HG03558 (cell line): ENCODE data around the gene C19orf47.
"Not testable (repeated sequence)": the region's sequence is repeated elsewhere in the genome, so short reads cannot be mapped to it uniquely, and the experiment has no call there.

Experiments
- ATAC-seq: cut with Tn5 transposase; IDR thresholded peaks from one replicate; pipeline ENCODE4 v1.9.1; 2021; ENCODE audit warnings: moderate number of reproducible peaks; ENCODE audit not compliant: unreplicated experiment; ENCODE audit errors: extremely low read depth

The C19orf47 gene

GRCh38 chr19:40377876-40378385 is 29.7 kb upstream of the C19orf47 start:
- no peak for ATAC-seq

GRCh38 chr19:40376286-40376862 is 28.2 kb upstream of the C19orf47 start:
- ATAC-seq = no peak

DNA sequence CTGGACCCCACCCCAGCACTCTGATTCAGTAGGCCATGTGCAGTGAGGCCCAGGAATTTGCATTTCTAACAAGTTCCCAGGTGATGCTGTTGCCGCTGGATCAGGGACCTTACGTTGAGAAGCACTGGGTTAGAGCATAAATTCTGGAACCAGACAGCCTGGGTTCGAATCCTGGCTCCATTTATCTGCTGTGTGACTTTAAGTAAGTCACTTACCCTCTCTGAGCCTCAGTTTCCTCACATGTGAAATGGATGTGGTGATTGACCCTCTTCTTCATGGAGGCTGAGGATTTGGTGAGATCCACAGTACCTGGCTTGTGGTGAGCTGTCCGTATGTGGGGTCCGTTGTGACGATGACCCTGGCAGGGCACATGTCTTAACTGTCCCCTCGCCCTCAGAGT is 25.9 kb upstream of the C19orf47 start:
- no peak for ATAC-seq

DNA sequence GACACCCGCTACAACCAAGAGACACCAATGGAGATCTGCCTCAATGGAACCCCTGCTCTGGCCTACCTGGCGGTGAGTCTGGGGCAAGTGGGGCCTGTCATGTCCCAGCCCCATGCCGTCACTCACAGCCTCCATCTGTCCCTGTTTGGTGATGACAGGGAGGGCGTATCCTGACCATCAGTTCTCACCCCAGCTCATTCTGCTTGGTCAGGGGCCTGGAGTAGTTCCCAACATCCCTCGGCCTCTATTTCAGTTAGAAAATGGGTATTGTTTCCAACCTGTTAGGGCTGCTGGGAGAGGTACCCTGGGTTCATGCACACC is 23.6 kb upstream of the C19orf47 start:
- no peak for ATAC-seq

DNA sequence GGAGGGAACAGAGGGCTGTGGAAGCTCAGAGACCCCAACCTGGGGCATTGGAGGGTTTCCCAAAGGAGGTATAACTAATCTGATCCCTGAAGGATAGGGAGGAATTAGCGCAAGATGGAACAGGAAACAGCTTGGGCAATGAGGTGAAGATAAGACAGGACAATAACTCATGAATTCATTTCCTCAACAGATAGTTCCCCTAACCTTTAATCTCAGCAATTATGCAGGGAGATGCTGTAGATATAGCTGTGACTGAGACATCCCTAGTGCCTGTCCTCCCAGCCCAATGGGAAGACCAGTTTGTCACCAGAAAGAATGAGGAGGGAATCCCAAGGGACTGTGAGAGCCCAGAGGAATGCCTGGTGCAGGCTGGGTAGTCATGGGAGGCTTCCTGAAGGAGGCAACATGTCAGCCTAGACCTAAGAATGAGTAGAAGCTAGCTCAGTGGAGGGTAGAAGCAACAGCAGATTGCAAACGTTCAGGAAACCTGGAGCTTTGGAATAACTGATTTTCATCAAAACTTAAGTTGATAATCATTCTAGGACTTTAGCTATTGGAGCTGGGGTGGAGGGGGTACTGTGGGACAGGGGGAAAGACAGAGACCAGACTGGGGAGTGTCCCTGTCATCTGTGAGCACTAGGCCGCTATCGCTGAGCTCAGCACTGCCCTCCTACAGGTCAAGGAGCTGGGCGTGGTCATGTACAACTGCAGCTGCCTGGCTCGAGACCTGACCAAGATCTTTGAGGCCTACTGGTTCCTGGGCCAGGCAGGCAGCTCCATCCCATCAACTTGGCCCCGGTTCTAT is 23.0 kb upstream of the C19orf47 start:
- ATAC-seq = no peak

DNA sequence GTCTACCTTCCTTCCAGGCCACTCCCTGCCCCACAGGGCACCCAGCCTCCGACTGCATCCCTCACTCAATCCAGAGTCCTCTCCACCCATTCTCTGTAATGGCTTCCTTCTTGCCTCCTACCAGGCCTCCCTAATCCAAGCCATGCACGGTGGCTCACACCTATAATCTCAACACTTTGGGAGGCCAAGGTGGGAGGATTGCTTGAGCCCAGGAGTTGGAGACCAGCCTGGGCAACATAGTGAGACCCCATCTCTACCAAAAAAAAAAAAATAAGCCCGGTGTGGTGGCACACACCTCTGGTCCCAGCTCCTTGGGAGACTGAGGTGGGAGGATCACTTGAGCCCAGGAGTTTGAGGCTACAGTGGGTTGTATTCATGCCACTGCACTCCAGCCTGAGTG is 22.1 kb upstream of the C19orf47 start:
- ATAC-seq = not testable (repeated sequence)

GRCh38 chr19:40369797-40370196 is 21.6 kb upstream of the C19orf47 start:
- ATAC-seq = no peak

DNA sequence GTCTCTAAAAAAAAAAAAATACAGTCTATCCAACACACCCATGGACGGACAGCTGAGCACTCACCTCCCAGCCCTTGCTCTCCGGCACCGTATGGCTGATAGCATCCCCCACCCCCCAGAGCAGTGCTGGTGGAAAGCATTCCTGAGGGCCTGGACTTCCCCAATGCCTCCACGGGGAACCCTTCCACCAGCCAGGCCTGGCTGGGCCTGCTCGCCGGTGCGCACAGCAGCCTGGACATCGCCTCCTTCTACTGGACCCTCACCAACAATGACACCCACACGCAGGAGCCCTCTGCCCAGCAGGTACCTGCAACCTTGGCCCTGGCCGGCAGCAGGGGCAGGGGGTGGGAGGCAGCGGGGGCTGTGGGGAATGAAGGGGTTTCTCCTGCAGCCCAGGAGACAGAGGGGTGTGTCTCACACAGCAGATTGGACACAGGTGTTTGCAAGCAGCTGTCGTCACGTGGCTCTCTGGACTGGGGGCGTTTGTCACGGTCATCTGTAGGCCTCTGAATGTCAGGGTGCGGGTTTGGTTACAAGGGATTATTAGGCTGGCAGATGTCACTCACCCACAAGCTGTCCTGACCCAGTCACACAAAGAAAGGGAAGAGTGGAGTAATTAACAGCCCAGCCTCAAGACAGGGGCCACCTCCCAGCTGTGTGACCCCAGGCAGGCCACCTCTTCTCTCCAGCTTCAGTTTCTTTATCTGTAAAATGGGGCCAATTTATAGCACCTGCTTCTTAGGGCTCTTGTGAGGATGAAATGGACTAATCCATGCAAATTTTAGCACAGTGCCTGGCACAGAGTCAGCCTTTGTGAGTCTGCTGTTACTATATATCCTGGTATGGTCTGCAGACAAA is 19.6 kb upstream of the C19orf47 start:
- no peak for ATAC-seq

DNA sequence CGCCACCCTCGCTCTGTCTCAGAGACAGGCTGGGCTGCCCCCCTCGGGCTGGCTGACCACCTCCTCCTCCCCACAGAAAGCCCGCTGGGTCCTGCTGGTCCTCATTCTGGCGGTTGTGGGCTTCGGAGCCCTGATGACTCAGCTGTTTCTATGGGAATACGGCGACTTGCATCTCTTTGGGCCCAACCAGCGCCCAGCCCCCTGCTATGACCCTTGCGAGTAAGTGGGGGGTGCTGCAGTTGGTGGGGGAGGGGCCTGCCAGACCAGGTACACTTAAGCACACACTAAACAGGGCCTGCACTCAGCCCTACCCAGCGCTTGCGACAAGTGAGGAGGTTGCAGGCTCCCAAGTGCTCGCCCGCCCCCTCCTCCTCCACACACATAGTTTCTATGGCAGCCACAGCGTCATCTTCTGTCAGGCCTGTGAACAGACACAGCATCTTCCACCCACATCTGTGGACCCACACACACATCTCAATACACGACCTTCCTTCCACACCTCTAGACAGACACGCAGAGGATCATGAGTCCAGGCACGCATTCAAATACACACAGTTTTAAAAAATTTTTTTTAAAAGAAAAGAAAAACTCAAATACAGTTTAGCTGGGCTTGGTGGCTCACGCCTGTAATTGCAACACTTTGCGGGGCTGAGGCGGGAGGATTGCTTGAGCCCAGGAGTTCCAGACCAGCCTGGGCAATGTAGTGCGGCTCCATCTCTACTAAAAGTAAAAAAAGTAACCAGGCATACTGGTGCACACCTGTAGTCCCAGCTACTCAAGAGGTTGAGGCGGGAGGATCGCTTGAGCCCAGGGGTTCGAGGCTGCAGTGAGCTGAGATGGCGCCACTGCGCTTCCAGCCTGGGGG is 18.7 kb upstream of the C19orf47 start:
- no peak for ATAC-seq

- no peak for ATAC-seq
These were observed 17.6 kb upstream of the C19orf47 start for GRCh38 chr19:40365613-40366401.

- ATAC-seq = no peak
These were observed 16.8 kb upstream of the C19orf47 start for GRCh38 chr19:40365010-40365409.

DNA sequence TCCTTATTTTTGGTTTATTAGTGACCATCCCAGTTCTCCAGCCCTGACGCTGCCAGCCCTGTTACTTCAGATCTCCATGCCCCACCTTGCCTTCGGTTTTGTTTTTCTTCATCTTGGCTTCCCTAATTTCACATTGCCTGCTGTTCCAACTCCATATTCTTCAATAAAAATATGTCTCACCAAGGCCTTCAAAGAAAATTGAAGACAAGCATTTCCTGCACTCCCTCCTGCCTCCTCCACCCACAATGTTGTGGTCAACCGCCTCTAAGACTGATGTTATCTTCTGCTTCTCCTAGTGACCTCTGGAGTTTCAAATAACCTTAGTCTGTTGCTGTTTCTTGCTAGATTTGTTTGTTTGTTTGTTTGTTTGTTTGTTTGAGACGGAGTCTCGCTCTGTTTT is 14.9 kb upstream of the C19orf47 start:
- no peak for ATAC-seq

DNA sequence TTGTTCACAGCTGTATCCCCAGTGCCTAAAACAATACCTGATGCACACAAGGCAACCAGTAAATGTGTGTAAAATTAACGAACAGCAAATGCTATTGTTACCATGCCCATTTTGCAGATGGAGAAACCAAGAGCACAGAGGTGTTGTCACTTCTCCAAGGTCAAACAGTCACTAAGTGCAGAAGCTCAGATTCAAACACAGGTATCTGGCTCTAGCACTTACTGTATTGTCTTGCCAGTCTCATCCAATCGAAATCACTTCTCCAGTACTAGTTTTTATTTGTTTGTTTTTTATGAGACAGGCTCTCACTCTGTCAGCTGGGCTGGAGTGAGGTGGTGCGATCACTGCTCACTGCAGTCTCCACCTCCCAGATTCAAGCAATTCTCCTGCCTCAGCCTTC is 14.0 kb upstream of the C19orf47 start:
- no peak for ATAC-seq

DNA sequence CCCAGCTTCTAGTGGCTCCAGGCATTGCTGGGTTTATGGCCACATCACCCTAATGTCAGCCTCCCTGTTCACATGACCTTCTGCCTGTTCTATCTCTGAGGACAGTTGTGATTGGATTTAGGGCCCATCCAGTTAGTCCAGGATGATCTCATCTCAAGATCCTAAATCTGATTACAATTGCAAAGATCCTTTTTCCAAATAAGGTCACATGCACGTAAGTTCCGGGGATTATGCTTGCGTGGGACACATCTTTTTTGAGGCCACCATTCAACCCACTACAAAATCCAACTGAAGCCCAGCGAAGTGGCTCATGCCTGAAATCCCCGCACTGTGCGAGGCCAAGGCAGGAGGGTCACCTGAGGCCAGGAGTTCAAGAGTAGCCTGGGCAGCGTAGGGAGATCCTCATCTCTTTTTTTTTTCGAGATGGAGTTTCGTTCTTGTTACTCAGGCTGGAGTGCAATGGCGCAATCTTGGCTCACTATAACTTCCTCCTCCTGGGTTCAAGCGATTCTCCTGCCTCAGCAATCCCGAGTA is 12.6 kb upstream of the C19orf47 start:
- no peak for ATAC-seq

DNA sequence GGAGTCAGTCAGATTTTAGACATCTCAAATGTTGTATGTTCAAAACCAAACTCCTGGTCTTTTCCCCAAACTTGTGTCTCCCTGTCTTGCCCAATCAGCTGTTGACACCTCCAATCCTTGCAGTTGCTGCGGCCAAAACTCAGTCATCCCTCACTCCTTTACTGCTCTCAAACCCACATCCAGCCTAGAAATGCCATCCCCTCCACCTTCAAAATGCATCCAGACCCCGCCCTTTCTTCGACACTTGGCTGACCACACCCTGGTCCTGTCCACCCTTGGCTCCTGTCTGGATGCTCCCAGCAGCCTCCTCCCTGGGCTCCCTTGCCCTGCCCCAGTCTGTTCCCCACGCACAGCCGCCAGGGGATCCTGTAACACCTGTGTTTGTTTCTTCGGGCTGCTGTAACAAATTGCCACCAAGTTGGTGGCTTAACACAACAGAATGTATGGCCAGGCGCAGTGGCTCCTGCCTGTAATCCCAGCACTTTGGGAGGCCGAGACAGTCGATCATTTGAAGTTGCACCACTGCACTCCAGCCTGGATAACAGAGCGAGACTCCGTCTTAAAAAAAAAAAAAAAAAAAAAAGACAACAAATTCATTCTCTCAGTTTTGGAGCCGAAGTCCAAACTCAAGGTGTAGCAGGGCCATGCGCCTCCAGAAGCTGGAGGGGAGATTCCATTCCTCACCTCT is 12.0 kb upstream of the C19orf47 start:
- ATAC-seq = no peak

- ATAC-seq = no peak
These were observed 10.6 kb upstream of the C19orf47 start for GRCh38 chr19:40358773-40359172.

DNA sequence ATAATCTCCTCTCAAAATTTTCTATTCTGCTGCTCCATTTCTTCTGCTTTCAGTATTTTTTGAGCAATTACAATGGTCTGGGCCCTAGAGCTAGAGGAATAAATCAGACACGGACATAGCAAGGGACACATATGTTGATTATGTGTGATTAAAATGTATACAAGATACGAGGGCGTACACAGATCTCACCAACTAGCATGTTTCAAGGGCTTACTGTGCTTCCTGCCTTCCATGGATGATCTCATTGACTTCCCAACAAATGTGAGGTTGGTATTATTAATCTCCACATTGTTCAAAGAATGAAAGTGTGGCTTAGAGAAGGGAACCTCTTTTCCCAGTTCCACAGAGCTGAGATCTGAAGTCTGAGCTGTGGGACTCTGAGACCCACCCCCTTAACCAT is 9.4 kb upstream of the C19orf47 start:
- no peak for ATAC-seq
